GM21825 (cell line): ENCODE data around the gene HSPA4.
"Not testable (repeated sequence)": the region's sequence is repeated elsewhere in the genome, so short reads cannot be mapped to it uniquely, and the experiment has no call there.

Source experiments
- ATAC-seq: cut with Tn5 transposase; IDR thresholded peaks from one replicate; pipeline ENCODE4 v1.9.1; 2021; ENCODE audit warnings: mild to moderate bottlenecking, moderate library complexity; ENCODE audit not compliant: unreplicated experiment

HSPA4 gene

DNA sequence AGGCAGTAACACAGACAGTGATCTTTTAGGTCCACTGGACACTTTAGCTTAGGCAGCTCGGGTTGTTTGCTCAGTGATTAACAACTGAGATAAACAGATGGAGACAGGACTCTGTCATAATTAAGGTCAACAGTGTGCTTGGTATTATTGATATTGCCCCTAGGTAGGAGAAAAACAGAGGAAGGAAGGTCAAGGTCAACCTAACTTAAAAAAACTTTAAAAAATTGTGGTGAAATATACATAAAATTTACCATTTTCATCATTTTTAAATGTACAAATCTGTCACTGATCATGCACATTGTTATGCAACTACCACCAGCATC lies 2.1 kb upstream of the HSPA4 start:
- no peak for ATAC-seq

- no peak for ATAC-seq
These were observed 1.3 kb upstream of the HSPA4 start for GRCh38 chr5:133050521-133050920.

DNA sequence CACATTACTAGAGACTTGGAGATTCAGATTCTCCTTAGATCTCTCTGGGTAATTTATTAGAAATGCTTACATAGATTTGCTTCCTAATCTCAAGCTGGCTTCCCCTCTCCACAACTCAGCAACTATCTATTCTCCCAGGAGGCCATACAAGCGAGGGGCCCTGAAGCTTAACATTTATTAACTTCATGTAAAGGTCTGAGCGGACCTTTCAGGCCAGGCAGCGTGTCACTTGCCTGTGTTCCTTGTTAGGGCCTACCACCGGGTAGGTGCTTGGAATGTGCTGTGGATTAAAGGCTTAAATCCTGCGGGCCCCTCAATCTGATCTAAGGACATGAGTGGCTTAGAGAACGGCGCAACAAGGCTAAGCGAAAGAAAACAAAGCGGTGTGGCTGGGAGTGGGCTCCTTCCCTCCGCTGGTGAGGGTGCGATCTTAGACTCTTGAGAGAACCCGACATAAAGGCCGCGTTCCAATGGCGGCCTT lies 712 bp upstream of the HSPA4 start:
- ATAC-seq = no peak

DNA sequence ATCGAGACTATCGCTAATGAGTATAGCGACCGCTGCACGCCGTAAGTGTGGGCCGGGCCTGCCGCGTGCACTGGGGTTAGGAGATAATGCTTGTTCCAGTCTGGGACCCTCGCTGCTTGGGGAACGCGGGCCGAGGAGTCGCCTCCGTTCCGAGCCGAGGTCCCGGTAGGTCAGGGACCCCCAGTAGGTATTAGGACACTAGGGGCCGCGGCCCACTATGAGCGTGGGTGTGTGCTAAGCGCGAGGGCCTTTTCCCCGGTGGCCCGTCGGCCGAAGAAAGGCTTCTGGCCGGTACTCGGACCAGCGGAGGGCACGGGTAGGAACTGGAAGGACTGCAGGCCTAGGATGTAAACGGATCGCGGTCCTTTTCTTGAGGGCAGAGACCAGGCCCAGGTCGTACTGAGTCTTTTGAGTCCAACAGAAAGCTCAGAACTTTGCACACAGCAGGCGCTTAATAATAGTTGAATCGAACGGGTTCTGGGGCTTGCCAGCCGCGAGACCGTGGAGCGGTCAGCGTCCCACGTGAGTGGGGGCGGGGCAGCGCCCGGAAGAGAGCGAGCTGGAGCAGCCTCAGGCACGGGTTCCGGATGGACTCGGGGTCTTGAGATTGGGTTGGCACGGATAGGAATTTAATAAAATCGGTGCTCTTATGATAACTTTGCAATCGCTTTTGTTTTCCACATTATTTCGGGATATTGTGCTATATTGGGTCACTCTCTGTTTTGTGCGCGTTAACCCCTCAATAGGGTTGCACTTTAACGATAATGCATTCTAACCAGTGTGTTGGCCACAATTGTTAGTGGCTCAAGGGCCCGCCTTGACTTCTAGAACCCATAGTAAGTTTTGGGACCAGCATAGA lies 733 bp downstream of the HSPA4 start:
- peak; percentile 36 for ATAC-seq

GRCh38 chr5:133053448-133053847 lies 1.6 kb downstream of the HSPA4 start:
- no peak for ATAC-seq

DNA sequence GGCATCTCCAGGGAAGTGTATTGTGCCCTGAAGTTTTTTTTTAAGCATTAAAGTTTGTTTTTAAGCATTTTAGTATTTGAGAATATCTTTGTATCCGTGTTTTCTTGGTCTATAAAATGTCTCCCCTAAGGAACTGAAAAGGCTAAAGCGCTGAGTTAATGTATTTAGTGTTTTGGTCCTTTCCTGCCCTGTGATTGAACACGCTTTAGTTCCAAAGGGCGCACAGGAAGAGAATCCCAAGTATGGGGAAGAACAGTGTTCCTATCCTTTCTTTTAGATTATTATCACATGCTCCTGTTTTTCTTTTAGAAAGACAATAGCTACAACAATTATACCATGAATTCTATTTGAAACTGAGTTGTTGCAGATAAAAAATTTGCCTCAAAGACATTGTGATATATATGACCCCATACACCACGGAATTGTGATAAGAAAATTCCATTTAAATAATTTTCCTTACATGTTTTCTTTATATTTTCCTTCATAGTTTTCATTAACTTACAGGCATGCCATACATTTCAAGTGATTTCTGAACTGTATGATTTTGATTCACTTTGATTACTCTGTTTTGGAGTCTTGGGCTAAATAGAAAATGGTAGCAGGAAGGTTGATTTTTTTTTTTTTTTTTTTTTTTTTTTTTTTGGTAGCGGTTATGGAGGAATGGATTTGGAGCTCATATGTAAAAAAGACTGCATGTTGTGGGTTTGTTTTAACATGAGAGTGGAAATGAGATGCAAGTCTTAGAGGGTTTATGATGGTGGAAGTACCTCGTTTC lies 3.1 kb downstream of the HSPA4 start:
- ATAC-seq = no peak

DNA sequence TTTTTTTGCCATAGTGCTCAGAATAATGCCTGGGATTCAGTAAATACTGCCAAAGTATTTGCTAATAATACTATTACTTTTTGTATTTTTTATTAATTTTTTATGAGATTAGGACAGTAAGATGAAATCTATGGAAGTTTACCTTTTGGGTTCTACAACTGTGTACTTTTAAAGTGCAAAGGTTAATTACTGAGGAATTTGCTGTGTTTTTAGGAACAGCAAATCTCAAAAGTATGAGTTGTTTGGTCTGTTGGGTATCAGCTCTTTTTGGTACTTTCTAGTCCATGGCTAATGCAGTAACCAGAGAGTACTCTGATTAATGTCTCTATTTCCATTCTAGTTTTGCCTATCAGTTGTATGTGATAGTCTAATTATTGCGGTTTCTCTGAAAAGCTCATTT lies 5.1 kb downstream of the HSPA4 start:
- ATAC-seq = no peak

DNA sequence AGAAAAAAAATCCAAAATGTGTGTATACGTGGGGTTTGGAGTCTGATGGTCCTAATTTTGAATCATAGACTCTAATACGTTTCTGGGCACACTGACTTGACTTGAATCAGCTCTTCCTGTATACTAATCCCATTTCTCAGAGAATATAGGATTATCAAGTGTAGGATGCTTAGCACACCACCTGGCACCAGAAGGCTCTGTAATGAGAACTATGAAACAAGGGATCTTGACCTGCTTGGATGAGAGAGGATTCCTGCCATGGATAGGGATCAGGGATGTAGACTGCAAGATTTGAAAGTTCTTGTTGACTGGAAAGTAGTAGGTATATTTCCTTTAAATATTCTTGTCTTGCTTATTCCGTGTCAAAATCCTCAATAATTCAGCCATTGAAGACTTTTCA lies 7.8 kb downstream of the HSPA4 start:
- ATAC-seq = no peak

DNA sequence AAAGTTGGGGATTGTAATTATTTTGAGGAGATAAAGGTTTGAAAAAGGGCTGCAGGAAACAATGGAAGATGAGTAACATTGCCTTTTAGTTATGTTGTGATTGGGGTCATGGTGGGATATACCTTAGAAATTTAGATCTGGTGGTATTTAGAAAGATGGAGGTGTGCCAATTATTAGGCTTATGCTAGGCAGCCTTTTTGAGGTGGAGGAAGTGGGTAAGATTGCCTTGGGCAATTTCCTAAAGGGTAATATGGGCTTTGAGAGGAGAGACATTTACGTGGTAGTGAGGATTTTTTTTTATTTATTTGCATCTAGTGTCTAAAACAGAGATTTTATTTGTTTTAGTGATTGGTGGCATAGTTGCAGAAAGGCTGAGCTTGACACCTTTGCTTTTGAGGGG lies 10.5 kb downstream of the HSPA4 start:
- no peak for ATAC-seq

GRCh38 chr5:133063965-133064364 lies 12.2 kb downstream of the HSPA4 start:
- no peak for ATAC-seq

GRCh38 chr5:133065471-133065870 lies 13.7 kb downstream of the HSPA4 start:
- no peak for ATAC-seq

GRCh38 chr5:133066045-133066444 lies 14.2 kb downstream of the HSPA4 start:
- no peak for ATAC-seq

- no peak for ATAC-seq
These were observed 20.2 kb downstream of the HSPA4 start for GRCh38 chr5:133072021-133072420.

DNA sequence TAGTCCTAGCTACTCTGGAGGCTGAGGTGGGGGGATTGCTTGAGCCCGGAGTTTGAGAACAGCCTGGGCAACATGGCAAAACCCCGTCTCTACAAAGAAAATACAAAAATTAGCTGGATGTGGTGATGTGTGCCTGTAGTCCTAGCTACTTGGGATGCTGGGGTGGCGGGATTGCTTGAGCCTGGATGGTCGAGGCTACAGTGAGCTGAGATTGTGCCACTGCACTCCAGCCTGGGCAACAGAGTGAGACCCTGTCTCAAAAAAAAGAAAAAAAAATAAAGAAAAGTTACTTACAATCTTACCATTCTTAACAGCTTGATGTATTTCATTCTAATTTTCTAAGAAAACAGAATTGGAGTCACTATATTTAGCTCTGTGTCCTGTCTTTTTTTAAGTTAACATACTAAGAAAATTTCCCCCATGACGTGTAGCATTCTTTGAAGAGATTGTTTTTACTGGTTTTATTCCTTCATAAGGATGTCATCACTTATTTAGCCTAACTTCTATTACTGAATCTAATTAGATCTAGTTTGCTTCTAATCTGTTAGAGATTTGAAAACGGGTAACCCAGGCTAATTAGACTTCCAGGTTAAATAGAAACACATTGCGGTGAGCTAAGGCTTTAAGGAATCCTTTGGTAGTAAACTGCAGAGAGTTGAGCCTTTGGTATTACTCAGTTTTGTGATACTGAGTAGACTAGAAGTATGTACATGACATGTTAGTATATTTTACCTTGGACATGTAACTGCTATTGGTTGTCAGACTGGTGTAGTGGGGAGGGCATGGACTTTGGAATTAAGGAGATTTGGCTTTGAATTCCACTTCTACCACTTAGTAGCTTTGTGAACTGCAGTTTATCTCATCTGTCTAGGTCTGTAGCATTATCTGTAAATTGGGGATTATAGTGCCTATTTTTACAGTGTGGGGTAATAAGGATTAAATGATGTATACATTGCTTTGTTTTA lies 24.0 kb downstream of the HSPA4 start:
- ATAC-seq = no peak

DNA sequence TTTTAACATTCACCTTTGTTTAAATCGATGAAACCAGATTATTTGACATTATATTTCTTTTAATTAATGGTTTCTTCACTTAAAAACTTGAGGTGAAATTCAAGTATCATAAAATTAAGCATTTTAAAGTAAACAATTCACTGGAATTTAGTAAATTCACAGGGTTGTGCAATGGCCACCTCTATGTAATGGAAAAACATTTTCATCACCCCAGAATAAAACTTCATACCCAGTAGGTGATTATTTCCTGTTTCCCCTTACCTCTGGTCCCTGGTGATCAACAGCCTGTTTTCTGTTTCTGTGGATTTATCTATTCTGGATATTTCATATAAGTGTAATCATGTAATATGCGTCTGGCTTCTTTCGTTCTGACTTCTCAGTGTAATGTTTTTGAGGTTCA lies 27.2 kb downstream of the HSPA4 start:
- no peak for ATAC-seq

DNA sequence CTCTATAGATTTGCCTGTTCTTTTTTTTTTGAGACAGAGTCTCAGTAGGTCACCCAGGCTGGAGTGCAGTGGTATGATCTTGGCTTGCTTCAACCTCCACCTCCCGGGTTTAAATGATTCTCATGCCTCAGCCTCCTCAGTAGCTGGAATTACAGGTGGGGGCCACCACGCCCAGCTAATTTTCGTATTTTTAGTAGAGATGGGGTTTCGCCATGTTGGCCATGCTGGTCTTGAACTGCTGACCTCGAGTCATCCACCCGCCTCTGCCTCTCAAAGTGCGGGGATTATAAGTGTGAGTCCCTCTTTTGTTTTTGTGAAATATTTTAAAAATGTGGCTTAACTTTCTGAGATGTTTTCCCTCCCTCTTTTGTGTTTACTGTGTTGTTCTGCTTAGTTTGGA lies 29.2 kb downstream of the HSPA4 start:
- ATAC-seq = no peak

- ATAC-seq = no peak
These were observed 29.9 kb downstream of the HSPA4 start for GRCh38 chr5:133081703-133082102.

GRCh38 chr5:133082128-133082527 lies 30.3 kb downstream of the HSPA4 start:
- no peak for ATAC-seq

DNA sequence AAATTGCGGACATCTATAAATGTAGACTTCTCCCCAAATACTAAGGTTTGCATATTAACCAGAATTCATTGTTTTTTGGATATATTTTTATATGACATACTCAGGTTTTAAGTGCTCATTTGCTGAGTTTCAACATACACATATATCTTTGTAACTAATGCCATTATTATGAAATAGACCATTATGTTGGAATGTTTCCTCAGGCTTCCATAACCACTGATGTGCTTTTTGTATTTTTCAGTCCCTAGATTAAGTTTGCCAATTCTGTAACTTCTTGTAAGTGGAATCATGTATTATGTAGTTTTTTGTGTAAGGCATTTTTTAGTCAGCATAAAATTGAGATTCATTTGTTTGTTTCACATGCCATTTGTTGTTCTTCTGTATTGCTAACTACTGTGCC lies 32.1 kb downstream of the HSPA4 start:
- ATAC-seq = no peak

DNA sequence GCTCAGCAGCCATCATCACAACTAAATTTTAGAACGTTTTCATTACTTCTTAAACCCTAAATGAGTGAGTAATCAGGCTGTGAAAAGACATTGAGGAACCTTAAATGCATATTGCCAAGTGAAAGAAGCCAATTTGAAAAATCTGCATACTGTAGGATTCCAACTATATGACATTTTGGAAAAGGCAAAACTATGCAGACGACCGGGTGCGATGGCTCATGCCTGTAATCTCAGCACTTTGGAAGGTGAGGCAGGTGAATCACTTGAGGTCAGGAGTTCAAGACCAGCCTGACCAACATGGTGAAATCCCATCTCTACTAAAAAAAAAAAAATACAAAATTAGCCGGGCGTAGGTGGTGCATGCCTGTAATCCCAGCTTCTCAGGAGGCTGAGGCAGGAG lies 33.4 kb downstream of the HSPA4 start:
- ATAC-seq = not testable (repeated sequence)

DNA sequence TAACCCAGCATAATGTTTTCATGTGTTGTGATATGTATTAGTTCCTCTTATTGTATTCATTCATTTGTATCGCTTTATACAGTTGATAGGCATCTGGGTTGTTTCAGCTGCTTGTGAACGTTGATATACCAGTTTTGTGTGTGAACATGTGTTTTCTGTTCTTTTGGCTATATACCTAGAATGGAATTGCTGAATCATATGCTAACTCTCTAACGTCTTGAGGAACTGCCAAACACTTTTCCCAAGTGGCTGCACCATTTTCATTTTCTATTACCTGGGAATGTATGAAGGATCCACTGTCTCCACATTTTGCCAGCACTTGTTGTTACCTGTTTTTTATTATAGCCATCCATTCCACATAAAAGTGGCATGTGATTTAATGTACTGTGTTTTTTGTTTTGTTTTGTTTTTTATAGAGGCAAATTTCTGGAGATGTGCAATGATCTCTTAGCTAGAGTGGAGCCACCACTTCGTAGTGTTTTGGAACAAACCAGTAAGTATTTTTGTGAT lies 34.6 kb downstream of the HSPA4 start:
- no peak for ATAC-seq
